GM12874 (cell line): ENCODE results near the gene ACVR1.

Source experiments
- TF ChIP-seq, protein P1 (sequence below): IDR thresholded peaks from 2 replicates; pipeline ENCODE4 v1.5.1; 2011; ENCODE audit warnings: low read depth, mild to moderate bottlenecking, control low read depth, low read length, moderate library complexity; ENCODE audit not compliant: insufficient read depth

ACVR1 gene

DNA sequence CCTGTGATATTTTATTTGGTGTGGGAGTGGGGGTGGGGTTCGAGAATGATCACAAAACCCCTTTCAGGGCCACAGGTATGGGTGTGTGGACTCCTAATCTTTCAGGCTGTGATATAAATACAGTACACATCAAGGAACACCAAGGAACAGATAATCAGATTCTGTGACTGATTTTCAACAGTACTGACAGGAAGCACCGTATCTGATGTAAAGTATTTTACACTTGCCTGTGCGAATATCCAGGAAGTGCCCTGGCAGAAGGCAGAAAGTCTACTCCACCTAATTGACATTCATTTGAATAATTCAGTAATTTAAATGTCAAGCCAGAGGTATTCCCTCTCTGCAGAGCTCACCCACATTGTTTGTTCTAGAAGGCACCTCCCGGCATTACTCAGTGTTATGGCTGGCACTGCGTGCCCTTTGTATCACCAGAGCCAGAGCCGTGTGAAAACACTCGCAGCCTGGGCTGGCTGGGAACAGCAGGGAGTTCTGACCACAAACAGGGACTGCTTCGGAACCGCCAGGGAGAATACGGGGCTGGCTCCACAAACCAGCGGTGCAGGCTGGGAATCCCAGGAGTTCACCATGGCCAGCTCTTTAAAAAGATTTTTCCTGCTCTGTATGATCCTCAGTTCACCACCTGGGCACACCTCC, 91.8 kb downstream of the ACVR1 start:
- TF ChIP-seq, protein P1, sequence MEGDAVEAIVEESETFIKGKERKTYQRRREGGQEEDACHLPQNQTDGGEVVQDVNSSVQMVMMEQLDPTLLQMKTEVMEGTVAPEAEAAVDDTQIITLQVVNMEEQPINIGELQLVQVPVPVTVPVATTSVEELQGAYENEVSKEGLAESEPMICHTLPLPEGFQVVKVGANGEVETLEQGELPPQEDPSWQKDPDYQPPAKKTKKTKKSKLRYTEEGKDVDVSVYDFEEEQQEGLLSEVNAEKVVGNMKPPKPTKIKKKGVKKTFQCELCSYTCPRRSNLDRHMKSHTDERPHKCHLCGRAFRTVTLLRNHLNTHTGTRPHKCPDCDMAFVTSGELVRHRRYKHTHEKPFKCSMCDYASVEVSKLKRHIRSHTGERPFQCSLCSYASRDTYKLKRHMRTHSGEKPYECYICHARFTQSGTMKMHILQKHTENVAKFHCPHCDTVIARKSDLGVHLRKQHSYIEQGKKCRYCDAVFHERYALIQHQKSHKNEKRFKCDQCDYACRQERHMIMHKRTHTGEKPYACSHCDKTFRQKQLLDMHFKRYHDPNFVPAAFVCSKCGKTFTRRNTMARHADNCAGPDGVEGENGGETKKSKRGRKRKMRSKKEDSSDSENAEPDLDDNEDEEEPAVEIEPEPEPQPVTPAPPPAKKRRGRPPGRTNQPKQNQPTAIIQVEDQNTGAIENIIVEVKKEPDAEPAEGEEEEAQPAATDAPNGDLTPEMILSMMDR, result no peak

DNA sequence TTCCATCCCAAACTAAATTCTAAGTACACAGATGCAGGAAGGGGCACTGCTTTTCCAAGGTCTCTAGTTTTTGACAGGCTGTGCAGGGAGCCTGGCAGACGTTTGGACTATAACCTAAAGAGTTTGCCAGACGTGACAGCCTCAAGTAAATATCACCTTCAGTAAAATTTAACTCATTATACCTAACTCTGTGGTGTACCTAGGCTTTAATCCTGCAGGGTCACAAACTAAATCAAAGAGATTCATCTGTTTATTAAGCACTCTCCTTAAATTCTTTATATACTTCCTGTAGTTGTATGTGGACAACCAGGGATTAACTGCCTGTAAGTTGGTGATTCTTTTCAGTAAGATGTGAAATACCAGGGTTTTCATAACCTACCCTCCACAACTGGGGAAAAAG, 92.9 kb downstream of the ACVR1 start:
- TF ChIP-seq, protein P1, result no peak

DNA sequence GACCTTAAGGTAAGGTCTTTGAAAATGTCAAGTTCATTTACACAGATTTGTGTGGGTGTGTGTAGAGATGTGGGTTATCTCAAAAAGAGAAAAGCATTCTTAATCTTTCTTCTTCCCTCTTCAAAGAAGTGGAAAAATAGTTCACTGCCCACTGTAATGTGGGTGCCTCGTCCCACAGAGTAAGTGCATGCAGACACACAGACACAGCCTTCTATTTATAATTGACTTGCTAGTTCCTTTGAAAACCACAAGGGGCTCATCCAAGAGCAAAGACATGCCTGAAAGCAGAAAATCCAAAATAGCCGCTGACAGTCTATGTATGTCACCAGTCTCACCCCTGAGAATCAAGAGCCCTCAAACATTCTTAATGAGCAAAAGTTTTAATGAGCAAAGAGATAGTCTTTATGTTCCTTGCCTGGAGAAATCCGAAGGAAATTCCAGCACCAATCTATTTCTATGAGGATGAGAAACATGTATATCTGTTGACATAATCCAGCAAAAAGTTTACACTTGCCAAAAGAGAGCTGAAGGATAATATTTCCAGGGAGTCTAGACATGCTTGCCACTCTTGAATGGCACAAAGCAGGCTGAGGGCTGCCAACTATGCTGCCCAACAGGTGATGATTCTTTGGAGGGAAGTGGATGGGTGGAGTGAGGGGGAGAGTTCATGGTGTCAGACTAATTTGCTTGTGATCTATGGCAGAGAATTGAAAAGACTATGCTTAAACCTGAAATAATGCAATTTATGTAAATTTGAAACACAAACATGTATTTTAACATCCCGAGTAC, 93.9 kb downstream of the ACVR1 start:
- TF ChIP-seq, protein P1, result no peak

DNA sequence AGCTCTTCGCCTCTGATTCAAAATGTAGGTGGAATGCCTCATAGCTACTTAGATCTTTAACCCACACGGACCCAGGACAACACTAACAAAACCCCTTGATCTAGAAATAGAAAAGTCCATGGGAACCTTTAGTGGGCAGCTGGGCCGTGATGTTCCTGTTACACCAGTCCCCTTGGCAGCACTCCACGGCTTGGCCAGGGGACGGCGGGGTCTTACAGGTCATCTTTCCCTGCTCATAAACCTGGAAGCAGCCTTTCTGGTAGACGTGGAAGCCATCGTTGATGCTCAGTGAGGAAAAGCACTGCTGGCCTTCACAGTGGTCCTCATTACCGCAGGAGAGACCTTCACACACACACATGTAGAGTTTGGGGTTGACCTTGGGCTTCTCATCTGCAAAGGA, 95.9 kb downstream of the ACVR1 start:
- TF ChIP-seq, protein P1, result no peak

DNA sequence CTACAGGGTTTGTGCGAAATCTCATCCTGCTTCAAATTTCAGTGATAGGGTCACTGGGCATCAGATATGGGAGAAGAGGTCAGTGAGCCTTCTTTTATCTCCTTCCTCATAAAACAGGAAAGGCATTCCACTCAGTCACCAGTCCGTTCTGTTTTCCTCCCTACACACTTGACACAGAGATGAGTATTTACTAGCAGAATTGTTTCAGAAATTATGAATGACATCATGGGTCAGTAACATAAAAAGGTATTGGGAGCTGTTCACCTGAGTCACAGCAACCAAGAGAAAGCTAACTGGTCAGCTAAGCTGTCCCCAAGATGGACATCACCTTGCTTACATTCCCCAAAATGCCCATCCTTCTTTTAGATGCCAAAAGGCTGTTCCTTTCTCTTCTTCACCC, 96.3 kb downstream of the ACVR1 start:
- TF ChIP-seq, protein P1, result no peak

DNA sequence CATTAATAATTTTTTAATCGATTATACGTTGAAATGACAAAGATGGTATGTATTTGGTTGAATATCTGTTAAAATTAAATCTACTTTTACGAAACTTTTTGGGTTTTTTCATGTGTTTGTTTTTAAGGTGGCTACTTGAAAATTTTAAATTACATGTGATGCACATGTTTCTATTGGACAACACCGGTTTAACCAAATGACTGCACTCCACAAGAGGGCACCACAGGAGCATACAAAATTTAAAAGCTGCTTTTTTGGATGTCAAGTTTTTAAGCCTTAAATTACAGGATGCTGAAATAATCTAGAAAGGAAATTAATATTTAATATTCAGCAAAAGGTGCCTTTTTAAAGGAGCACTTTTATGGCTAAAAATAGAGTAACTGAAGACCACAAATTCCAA, 98.7 kb downstream of the ACVR1 start:
- TF ChIP-seq, protein P1, result 0 out of 2 replicates have a peak, but pooled peaks have one; percentile 2

DNA sequence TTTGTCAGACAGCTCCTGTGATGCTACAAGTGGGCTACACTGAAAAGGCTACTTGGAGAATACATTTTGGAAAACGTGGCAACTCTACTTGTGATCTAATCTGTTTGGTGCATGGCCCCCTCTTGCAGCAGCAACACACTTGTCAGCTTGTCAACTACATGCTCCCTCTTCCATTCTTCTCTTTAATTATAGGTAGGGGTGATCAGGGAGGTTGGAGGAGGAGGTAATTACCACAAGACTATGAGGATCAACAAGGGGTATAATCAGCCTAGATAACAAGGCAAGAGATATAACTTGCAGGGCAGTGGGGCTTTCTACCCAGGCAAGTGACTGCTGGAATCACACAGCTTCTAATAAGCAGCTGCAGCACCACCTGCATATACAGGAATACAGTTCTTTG, 104.9 kb downstream of the ACVR1 start:
- TF ChIP-seq, protein P1, result no peak
